ENCODE results near the gene DIS3L2. TPM values are rescaled to one million over a fixed set of nuclear protein-coding genes. Genes with fewer than 3 reads are reported as not detected.

The DIS3L2 gene
- polyA plus RNA-seq, 3 donors from 2014 or later = 7.6 to 22.5 (median 8.1) TPM

DNA sequence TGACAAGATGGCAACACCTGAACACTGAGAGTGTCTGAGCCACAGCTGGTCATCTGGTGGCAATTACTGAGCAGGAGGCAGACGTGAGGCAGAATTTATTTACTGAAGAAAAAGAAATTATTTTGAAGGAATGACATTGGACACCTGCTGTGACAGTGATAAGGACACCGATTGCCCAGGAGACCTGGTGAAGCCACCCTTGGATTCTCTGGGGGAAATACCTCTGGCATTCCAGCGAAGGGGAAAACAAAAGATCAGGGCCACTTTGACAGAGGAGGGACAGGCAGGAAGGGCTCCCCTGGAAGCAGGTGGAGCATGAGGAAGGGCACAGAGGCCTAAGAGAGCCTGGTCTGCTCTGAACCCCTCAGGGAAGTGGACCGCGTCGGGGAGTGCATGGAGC is 331.7 kb downstream of the DIS3L2 start:
- peaks cover 0 to 9% (median 0%) of the 10 kb centered on the region in 3 donors for H3K36me3 Mint-ChIP-seq
- H3K4me3 Mint-ChIP-seq = no peak overlapping the region
- peaks cover 3 to 5% (median 5%) of the 10 kb centered on the region in 3 donors for H3K27me3 Mint-ChIP-seq (ENCODE audit: low read depth in 3 of 3)
- H3K27ac Mint-ChIP-seq = peak overlapping the region in 2 of 6 donors; percentile 51 to 67
- H3K9me3 Mint-ChIP-seq = no peaks in the 10 kb centered on the region
- peaks cover 10 to 11% of the 10 kb centered on the region in 2 donors for H3K4me1 Mint-ChIP-seq
- DNase-seq = no peak

DNA sequence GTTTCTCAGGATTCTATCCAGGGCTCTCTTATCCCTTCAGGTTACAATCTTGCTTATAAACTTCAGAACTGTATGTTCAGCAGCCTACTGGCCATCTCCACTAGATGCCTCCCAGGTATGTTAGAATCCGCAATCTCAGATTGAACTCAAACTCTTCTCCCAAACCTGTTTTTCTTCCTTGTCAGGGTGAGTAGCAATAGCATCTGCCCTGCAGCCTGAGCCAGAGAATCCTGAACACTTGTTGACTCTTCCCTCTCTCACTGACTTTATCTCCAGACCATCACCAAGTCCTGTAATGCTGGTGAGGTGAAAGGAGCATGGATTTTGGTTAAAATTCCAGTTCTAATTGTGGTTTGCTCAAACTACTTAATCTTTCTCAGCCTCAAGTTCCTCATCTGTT is 334.5 kb downstream of the DIS3L2 start:
- Mint-ChIP-seq H3K36me3 (peaks cover 0 to 6% (median 3%) of the 10 kb centered on the region in 3 donors), H3K4me3 (no peak overlapping the region), H3K4me1 (peaks cover 38 to 39% of the 10 kb centered on the region in 2 donors), H3K9me3 (no peaks in the 10 kb centered on the region), H3K27me3 (ENCODE audit: low read depth in 3 of 3) (peaks cover 0 to 5% (median 3%) of the 10 kb centered on the region in 3 donors), H3K27ac (no peak overlapping the region)
- no peak for DNase-seq

DNA sequence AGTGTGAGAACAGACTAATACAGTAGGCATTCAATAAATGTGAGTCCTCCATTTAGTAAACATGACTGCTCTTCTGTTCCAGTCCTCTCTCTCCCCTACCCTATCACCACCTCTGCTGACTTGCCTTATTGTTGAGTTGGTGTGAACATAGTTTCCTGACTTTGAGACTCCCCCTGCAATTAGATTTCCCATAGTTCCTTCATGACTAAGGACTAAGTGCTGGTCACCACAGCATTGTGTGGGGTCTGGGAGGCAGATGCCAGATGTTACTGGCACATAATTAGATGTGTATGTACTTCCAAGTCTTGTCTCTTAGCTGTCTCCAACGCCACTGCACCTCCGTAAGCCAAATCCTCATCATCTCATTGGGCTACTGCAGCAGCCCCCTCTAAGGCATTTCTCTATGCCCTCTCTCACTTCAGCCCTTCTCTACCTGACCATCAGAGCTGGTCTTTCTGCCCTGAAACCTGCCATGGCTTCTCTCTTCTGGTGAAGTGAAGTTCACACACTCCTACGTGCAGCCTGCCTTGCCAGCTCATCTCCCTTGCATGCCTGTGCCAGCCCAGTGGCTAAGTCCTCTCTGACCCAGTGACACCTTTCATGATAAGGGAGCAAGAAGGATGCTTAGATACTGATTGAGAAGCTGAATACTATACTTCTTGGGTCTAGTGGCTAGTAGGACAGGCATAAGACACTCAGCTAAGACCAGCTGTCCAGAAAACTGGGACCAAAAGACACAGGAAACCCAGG is 335.4 kb downstream of the DIS3L2 start:
- no peaks in the 10 kb centered on the region for H3K9me3 Mint-ChIP-seq
- peaks cover 43 to 44% of the 10 kb centered on the region in 2 donors for H3K4me1 Mint-ChIP-seq
- H3K27me3 Mint-ChIP-seq (ENCODE audit: low read depth in 3 of 3) = peaks cover 0 to 5% (median 3%) of the 10 kb centered on the region in 3 donors
- H3K4me3 Mint-ChIP-seq = no peak overlapping the region
- no peak overlapping the region for H3K27ac Mint-ChIP-seq
- H3K36me3 Mint-ChIP-seq = peaks cover 0 to 11% (median 3%) of the 10 kb centered on the region in 3 donors
- DNase-seq = no peak

DNA sequence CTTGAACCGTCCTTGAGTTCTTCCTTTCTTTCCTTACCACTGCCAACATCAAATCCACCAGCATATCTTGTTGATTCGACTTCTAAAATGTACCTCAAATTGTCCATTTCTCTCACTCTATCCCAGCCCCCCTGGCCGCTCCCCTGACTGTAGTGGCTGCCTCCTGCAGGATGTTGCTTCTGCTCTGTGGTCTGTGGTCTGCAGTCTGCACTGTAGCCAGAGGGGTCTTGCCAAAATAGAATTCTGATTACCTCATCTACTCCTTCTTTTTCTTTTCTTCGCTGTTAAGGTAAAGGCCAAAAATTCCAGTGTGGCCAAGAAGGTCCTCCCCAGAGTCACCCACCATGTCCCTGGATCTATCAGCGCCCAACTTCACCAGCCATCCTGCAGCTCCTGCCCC is 337.6 kb downstream of the DIS3L2 start:
- no peaks in the 10 kb centered on the region for H3K9me3 Mint-ChIP-seq
- peaks cover 3 to 16% (median 8%) of the 10 kb centered on the region in 3 donors for H3K36me3 Mint-ChIP-seq
- H3K27me3 Mint-ChIP-seq (ENCODE audit: low read depth in 3 of 3) = peaks cover 0 to 3% (median 2%) of the 10 kb centered on the region in 3 donors
- H3K27ac Mint-ChIP-seq = peak overlapping the region; percentile 75 to 93 (median 86)
- peaks cover 34 to 36% of the 10 kb centered on the region in 2 donors for H3K4me1 Mint-ChIP-seq
- DNase-seq = no peak
- peak overlapping the region; percentile 63 to 78 (median 68) for H3K4me3 Mint-ChIP-seq

DNA sequence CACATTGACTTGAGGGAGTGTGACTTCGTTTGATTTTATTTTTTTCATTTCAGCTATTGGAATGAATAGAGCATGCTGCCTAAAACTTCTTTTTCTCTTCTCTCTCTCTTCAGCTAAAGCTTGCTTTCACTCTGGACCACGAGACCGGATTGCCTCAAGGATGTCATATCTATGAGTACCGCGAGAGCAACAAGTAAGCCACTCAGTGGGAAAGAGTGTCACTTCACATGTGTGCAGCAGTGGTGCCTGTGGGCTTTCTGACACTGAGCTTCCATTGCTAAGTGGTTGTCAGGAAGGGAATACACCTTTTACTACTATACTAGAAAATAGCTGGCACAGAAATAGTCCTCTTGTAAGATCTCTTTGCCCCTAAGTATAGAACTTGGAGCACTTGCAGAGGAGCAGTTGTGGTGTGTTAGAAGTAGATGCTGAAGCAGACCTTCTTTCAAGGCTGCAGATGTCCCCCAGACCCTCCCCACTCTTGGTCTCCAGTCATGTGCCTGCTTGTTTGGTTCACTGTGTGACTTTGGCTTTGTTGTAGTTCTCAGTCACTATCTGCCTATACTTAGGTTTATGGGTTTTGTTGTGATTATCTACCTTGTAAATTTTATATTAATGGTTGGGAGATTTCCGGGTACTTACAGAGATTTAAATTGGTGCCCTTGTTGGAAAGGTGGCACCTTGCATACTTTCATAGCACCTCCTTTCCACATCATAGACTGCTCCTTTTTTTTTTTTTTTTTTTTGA is 338.6 kb downstream of the DIS3L2 start:
- peak; percentile 51 to 60 (median 58) for DNase-seq
- Mint-ChIP-seq H3K27ac (peak overlapping the region; percentile 75 to 93 (median 86)), H3K4me3 (peak overlapping the region; percentile 63 to 78 (median 68))

DNA sequence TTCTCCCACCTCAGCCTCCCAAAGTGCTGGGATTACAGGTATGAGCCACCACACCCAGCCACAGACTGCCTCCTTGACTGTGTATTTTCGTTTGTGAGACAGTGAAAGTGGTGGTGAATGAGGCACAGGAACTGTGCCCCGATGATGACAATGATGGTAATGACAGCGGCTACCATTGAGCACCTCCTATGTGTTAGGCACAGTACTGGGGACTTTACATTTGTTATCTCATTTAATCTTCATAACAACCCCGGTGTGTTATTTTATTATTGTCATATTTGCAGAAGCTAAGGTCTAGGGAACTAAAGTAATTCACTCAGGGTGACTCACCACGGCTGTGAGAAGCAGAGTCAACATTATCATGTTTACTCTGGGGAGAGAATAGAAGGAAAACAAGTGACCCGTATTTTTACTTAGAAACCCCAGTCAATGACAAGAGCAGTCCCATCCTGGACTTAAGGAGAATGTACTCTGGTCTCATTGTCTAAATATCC is 339.4 kb downstream of the DIS3L2 start:
- H3K27me3 Mint-ChIP-seq (ENCODE audit: low read depth in 3 of 3) = peaks cover 0 to 2% (median 0%) of the 10 kb centered on the region in 3 donors
- DNase-seq = no peak
- peak overlapping the region in 5 of 6 donors; percentile 9 to 84 (median 61) for H3K27ac Mint-ChIP-seq
- H3K4me1 Mint-ChIP-seq = peaks cover 40 to 42% of the 10 kb centered on the region in 2 donors
- peaks cover 3 to 24% (median 13%) of the 10 kb centered on the region in 3 donors for H3K36me3 Mint-ChIP-seq
- peak overlapping the region in 2 of 5 donors; percentile 5 to 15 for H3K4me3 Mint-ChIP-seq
- no peaks in the 10 kb centered on the region for H3K9me3 Mint-ChIP-seq

More for the DNA sequence above, 338.6 kb downstream of the DIS3L2 start:
- Mint-ChIP-seq H3K36me3 (peaks cover 3 to 20% (median 13%) of the 10 kb centered on the region in 3 donors), H3K4me1 (peaks cover 34 to 36% of the 10 kb centered on the region in 2 donors), H3K27me3 (ENCODE audit: low read depth in 3 of 3) (peaks cover 0 to 2% (median 0%) of the 10 kb centered on the region in 3 donors), H3K9me3 (no peaks in the 10 kb centered on the region)

DNA sequence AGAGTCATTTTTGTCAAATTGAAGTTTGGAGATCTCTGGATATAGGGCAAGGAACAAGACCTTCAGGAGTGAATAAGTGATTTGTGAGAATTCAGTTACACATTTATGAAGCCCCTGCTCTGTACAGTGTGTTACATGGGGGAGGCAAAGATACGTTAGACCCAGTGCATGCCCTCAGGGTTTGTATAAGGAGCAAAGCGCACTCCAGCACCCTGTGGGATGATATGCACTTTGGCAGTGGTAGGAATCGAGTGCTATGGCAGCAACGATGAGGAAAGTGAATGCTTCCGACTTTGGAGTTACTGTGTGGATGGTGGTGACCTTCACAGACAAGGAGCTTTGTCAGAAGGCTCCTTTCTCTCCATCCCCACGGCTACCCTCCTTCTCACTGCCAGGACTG is 342.7 kb downstream of the DIS3L2 start:
- Mint-ChIP-seq H3K9me3 (no peaks in the 10 kb centered on the region), H3K4me3 (no peak overlapping the region), H3K4me1 (peaks cover 61% of the 10 kb centered on the region in 2 donors), H3K36me3 (peaks cover 0 to 24% (median 13%) of the 10 kb centered on the region in 3 donors), H3K27me3 (ENCODE audit: low read depth in 3 of 3) (peaks cover 0 to 3% (median 0%) of the 10 kb centered on the region in 3 donors), H3K27ac (peak overlapping the region in 1 of 6 donors; percentile 22)
- no peak for DNase-seq

DNA sequence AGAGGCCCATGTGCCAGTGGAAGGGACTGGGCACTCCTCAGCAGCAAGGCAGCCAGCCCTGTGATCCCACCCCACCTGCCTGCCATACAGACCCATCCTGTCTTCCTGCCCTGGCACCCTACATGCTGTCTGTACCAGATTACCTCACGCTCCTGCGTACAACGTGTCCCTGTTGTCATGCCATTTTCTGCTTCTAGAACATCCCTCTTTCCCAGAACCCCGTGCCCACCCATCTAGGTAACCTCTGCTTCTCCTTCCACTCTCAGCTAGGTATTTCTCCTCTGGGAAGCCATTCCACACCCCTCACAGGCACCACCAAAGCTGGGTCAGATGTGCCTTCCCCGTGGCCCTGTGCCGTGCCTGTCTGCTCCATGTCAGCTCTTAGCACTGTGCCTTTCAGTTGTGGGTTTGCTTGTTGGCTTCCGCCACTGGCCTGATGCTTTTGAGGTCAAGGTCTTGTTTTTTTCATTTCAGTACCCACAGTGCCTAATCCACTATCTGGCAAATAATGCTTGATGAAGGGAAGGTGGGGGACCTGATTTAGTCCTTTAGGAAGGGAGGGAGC is 345.3 kb downstream of the DIS3L2 start:
- H3K27ac Mint-ChIP-seq = peak overlapping the region; percentile 94 to 98 (median 96)
- peaks cover 0 to 9% (median 0%) of the 10 kb centered on the region in 3 donors for H3K27me3 Mint-ChIP-seq (ENCODE audit: low read depth in 3 of 3)
- peak; percentile 55 to 59 (median 58) for DNase-seq
- peaks cover 63 to 64% of the 10 kb centered on the region in 2 donors for H3K4me1 Mint-ChIP-seq
- no peaks in the 10 kb centered on the region for H3K9me3 Mint-ChIP-seq
- H3K36me3 Mint-ChIP-seq = peaks cover 0 to 17% (median 13%) of the 10 kb centered on the region in 3 donors
- H3K4me3 Mint-ChIP-seq = peak overlapping the region; percentile 62 to 80 (median 70)

DNA sequence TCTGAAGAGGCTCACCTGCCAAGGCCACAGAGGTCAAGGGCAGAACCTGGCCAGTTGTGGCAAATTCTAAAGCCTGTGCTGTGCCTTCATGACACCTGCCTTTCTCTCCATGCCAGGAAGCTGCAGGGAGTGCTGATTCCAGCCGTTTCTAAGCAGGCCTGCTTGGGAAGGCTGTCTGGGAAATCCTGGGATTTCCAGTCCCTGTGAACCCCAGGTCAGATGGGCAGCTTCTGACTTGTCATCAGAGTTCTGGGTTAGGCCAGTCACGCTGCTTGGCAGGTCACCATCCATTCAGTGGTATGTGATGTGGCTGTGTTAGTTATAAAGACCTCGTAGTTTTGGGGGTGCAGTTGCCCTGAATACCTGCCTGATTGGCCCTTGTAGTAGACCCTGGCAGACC is 346.3 kb downstream of the DIS3L2 start:
- Mint-ChIP-seq H3K27me3 (ENCODE audit: low read depth in 3 of 3) (peaks cover 0 to 9% (median 0%) of the 10 kb centered on the region in 3 donors), H3K4me1 (peaks cover 74% of the 10 kb centered on the region in 2 donors), H3K36me3 (peaks cover 0 to 17% (median 13%) of the 10 kb centered on the region in 3 donors), H3K9me3 (no peaks in the 10 kb centered on the region), H3K27ac (peak overlapping the region; percentile 94 to 97 (median 96)), H3K4me3 (peak overlapping the region in 1 of 5 donors; percentile 27)
- no peak for DNase-seq

DNA sequence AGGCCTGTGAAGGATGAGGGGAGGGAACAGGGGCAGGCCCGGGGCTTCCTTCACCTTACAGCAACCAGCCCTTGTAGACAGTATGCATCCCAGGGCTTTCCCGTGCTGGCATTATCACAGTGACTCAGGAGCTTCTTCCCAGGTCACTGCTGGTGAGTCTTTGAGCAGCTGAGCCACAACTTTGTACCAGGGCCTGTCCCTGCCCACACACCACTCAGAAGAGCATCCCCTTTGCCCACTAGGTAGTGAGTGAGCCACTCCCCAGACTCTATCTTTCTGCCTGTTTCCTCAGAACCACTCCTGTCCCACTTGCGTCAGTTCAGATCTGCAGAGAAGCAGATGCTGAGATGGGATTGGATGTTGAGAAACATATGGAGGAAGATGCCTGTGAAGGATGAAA is 347.5 kb downstream of the DIS3L2 start:
- DNase-seq = no peak
- Mint-ChIP-seq H3K4me3 (peak overlapping the region; percentile 53 to 83 (median 74)), H3K36me3 (peaks cover 0 to 13% (median 6%) of the 10 kb centered on the region in 3 donors), H3K27ac (peak overlapping the region; percentile 93 to 97 (median 96)), H3K9me3 (no peaks in the 10 kb centered on the region), H3K27me3 (ENCODE audit: low read depth in 3 of 3) (peaks cover 0 to 8% (median 0%) of the 10 kb centered on the region in 3 donors), H3K4me1 (peaks cover 84 to 85% of the 10 kb centered on the region in 2 donors)

DNA sequence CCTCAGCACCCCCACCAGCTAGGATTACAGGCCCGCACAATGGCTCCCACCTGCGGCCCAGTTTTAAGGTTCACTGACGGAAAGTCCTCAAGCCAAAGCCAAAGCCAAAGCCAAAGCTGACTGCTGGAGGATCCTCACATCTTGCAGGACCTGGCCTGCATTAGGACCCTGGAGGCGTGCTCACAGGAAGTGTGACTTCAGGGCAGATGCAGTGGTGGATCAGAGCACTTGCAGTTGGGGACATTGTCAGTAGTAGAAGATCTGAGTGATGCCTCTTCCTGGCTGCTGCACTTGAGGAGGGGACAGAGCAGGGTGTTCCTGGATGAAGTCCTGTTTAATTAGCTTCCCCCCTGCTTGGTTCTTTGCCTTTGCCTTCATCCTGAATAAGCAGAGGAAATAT is 348.1 kb downstream of the DIS3L2 start:
- H3K27me3 Mint-ChIP-seq (ENCODE audit: low read depth in 3 of 3) = peaks cover under 1 to 10% (median 2%) of the 10 kb centered on the region in 3 donors
- peak overlapping the region; percentile 93 to 97 (median 96) for H3K27ac Mint-ChIP-seq
- peaks cover 90 to 91% of the 10 kb centered on the region in 2 donors for H3K4me1 Mint-ChIP-seq
- H3K9me3 Mint-ChIP-seq = no peaks in the 10 kb centered on the region
- DNase-seq = peak in 1 of 3 donors; percentile 45
- peaks cover 0 to 7% (median 3%) of the 10 kb centered on the region in 3 donors for H3K36me3 Mint-ChIP-seq
- peak overlapping the region; percentile 61 to 83 (median 74) for H3K4me3 Mint-ChIP-seq

DNA sequence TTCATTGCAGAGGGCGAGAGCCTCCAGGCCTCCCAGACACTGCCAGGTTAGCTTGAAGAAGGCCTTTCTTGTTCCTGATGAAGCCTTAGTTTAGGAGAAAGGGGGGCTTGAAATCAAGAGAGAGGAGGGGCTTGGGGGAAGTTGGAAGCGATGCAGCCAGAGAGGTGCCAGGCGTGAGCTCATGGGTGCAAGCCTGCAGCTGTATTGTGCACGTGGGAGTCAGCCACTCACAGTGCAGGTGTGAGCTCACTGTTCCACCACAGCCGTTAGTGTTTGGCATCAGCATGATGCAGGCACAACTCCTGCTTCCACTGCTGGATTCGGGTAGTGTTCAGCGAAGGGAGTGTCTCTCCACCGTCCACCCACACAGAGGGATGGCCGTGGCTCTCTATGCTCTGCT is 348.6 kb downstream of the DIS3L2 start:
- Mint-ChIP-seq H3K4me3 (peak overlapping the region; percentile 61 to 83 (median 74)), H3K36me3 (peaks cover 0 to 4% (median 0%) of the 10 kb centered on the region in 3 donors), H3K27ac (peak overlapping the region; percentile 93 to 97 (median 96)), H3K27me3 (ENCODE audit: low read depth in 3 of 3) (peaks cover 2 to 11% (median 5%) of the 10 kb centered on the region in 3 donors), H3K9me3 (no peaks in the 10 kb centered on the region), H3K4me1 (peaks cover 96 to 97% of the 10 kb centered on the region in 2 donors)
- DNase-seq = peak; percentile 69 to 70 (median 70)

DNA sequence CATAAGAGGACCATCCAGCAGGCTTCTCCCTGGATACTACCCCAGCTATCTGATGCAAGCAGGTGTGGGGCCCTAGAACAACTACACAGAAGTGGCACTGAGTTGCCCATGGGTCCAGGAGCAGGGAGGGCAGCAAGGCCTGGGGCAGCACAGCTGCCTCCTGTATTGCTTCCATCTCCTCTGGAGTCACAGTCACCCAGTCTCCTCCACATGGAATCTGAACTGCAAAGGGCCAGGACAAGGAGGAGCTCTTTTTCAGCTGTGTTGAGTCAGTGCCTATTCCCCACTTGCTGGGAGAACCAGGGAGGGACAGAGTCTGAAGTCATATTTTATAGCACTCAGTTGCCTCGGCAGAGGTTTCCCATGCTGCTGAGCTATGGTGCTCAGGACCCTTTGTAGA is 349.2 kb downstream of the DIS3L2 start:
- no peak for DNase-seq
- Mint-ChIP-seq H3K4me1 (peaks cover 97% of the 10 kb centered on the region in 2 donors), H3K9me3 (no peaks in the 10 kb centered on the region), H3K27me3 (ENCODE audit: low read depth in 3 of 3) (peaks cover 4 to 14% (median 5%) of the 10 kb centered on the region in 3 donors), H3K27ac (peak overlapping the region; percentile 93 to 97 (median 96)), H3K36me3 (no peaks in the 10 kb centered on the region), H3K4me3 (peak overlapping the region; percentile 61 to 83 (median 74))
